PFSK-1 (cell line): ENCODE data around the gene ZNF619. TPM values are rescaled to one million over a fixed set of nuclear protein-coding genes. Genes with fewer than 3 reads are reported as not detected.
A peak's percentile ranks its signal among the peaks of the same experiment; 100 is the strongest.

Experiments used
- FOXP2 ChIP-seq: optimal IDR thresholded peaks from 2 replicates; pipeline ENCODE3; 2011; ENCODE audit warnings: borderline replicate concordance, control low read depth, inconsistent platforms; ENCODE audit not compliant: insufficient read depth; ENCODE audit errors: extremely low read length, extremely low read depth
- POLR2AphosphoS5 ChIP-seq: IDR thresholded peaks from 2 replicates; pipeline ENCODE4 v1.6.1; 2012; ENCODE audit warnings: low read depth, mild to moderate bottlenecking, control low read depth, low read length, moderate library complexity
- REST ChIP-seq, 2 experiments: IDR thresholded peaks; 2 replicates each; pipeline versions ENCODE4 v1.6.1 to v1.8.0; 2011 to 2012; ENCODE audit warnings: low read depth in 2 of 2, low read length in 2 of 2, control low read depth in 1 of 2, inconsistent platforms in 1 of 2, mild to moderate bottlenecking in 1 of 2, moderate library complexity in 1 of 2; ENCODE audit not compliant: insufficient read depth in 1 of 2
- SIN3A ChIP-seq: IDR thresholded peaks from 2 replicates; pipeline ENCODE4 v1.6.1; 2012; ENCODE audit warnings: mild to moderate bottlenecking, low read length, moderate library complexity, borderline replicate concordance; ENCODE audit not compliant: insufficient read depth
- TAF1 ChIP-seq: IDR thresholded peaks from 2 replicates; pipeline ENCODE4 v1.6.1; 2012; ENCODE audit warnings: low read length, control low read depth, borderline replicate concordance; ENCODE audit not compliant: insufficient read depth
- polyA plus RNA-seq: library from polyadenylated mRNA; unstranded; fragments of >200 nt; gene quantifications from one replicate; pipeline ENCODE4 v1.2.1, GENCODE V29; 2012; ENCODE audit warnings: low read depth, missing spikeins; ENCODE audit not compliant: insufficient read length

The ZNF619 gene
- 0.68 TPM for polyA plus RNA-seq

- 0 out of 2 replicates have a peak, but pooled peaks have one; percentile 56 for TF ChIP-seq TAF1
- no peak for TF ChIP-seq REST (IDR thresholded peaks at IDR 0.05; ENCODE audit: insufficient read depth in 1 of 2, low read depth in 2 of 2, low read length in 2 of 2)
- peak; percentile 73 for TF ChIP-seq POLR2AphosphoS5
Measured at GRCh38 chr3:40476478-40477470, at the start of gene ZNF619. ZNF619 (plus strand) TSS chr3:40477122; CDS start chr3:40477980, 858 bp downstream.

- TF ChIP-seq FOXP2, result no peak
- no peak for TF ChIP-seq TAF1
- TF ChIP-seq SIN3A, result no peak
- no peak for TF ChIP-seq POLR2AphosphoS5
- no peak for TF ChIP-seq REST (IDR thresholded peaks at IDR 0.05; ENCODE audit: insufficient read depth in 1 of 2, low read depth in 2 of 2, low read length in 2 of 2)
Measured at GRCh38 chr3:40432793-40433192, 44.1 kb upstream of the ZNF619 start.

GRCh38 chr3:40437889-40438288 lies 39.0 kb upstream of the ZNF619 start:
- TF ChIP-seq REST (IDR thresholded peaks at IDR 0.05; ENCODE audit: insufficient read depth in 1 of 2, low read depth in 2 of 2, low read length in 2 of 2) (peak; percentile 35 to 86; a peak in 2 of 4 replicates), TAF1 (no peak)

GRCh38 chr3:40445062-40445461 lies 31.9 kb upstream of the ZNF619 start:
- TF ChIP-seq FOXP2, result no peak
- no peak for TF ChIP-seq REST (IDR thresholded peaks at IDR 0.05; ENCODE audit: insufficient read depth in 1 of 2, low read depth in 2 of 2, low read length in 2 of 2)
- no peak for TF ChIP-seq TAF1
- TF ChIP-seq POLR2AphosphoS5, result no peak
- no peak for TF ChIP-seq SIN3A
